Kidney (tissue), 14 donors: ENCODE measurements around the gene ACOT13. TPM values are rescaled to one million over a fixed set of nuclear protein-coding genes. Genes with fewer than 3 reads are reported as not detected.

Experiments
- DNase-seq, 5 donors: peaks; one replicate each; pipeline ENCODE4 v3.0.0-alpha.2; 2013 to 2020
- FAIRE-seq: peaks from 2 replicates; lab custom pipeline; 2012; peaks lifted over from hg19 to GRCh38; lab: Jason Lieb, UNC
- H3K27ac ChIP-seq, 2 donors: one replicate each; pipeline ENCODE4 v1.7.0; 2013; ENCODE audit warnings: low read depth in 2 of 2, low read length in 2 of 2, inconsistent platforms in 1 of 2
- H3K27me3 ChIP-seq: one replicate; pipeline ENCODE4 v1.7.1; 2013; ENCODE audit warnings: low read length, inconsistent platforms; ENCODE audit not compliant: control insufficient read depth, insufficient read depth
- H3K36me3 ChIP-seq, 3 donors: one replicate each; pipeline versions ENCODE4 v1.7.0 to v1.7.1; 2013; ENCODE audit warnings: low read length in 3 of 3, control low read depth in 1 of 3, inconsistent platforms in 1 of 3; ENCODE audit not compliant: insufficient read depth in 3 of 3, control insufficient read depth in 2 of 3
- H3K4me1 ChIP-seq, 3 donors: one replicate each; pipeline versions ENCODE4 v1.7.0 to v1.7.1; 2013; ENCODE audit warnings: low read length in 3 of 3, inconsistent platforms in 1 of 3, low read depth in 1 of 3; ENCODE audit not compliant: control insufficient read depth in 2 of 3, insufficient read depth in 2 of 3
- H3K4me3 ChIP-seq, 3 donors: one replicate each; pipeline versions ENCODE4 v1.7.0 to v1.8.1; 2013; ENCODE audit warnings: low read length in 3 of 3, control low read depth in 1 of 3, inconsistent platforms in 1 of 3
- H3K9ac ChIP-seq, 3 donors: one replicate each; pipeline versions ENCODE4 v1.7.0 to v1.7.1; 2013; ENCODE audit warnings: low read length in 3 of 3, control low read depth in 1 of 3, inconsistent platforms in 1 of 3
- H3K9me3 ChIP-seq, 3 donors: one replicate each; pipeline versions ENCODE4 v1.7.0 to v1.7.1; 2013; ENCODE audit warnings: low read length in 3 of 3, control low read depth in 1 of 3, inconsistent platforms in 1 of 3; ENCODE audit not compliant: control insufficient read depth in 2 of 3, insufficient read depth in 1 of 3
- intact Hi-C: fragments of 100-400 bp; cut with DNase I; formaldehyde crosslinking; loops from one replicate; pipeline ENCODE4 v1.11.1; 2022
- polyA plus RNA-seq: library from polyadenylated mRNA; stranded (reverse); fragments of 350-450 nt; fragmentation: Illumina TruSeq; extraction: RNeasy Lipid Tissue Mini Kit (QIAGEN cat#74804); gene quantifications from one replicate; pipeline ENCODE4 v1.2.3, GENCODE V29; 2014; ENCODE audit warnings: low read depth, low replicate concordance; ENCODE audit not compliant: insufficient read depth
- total RNA-seq: library from RNA; stranded (reverse); fragmentation: NEBNext Ultra II Directional; extraction: Animal tissue kit (Norgen Biotek cat#: 25700); gene quantifications from one replicate; pipeline ENCODE4 v1.2.1, GENCODE V29; 2021
- TF ChIP-seq, protein P1 (sequence below): IDR thresholded peaks from 3 replicates; pipeline ENCODE4 v1.5.1; 2012; ENCODE audit warnings: mild to moderate bottlenecking, moderate library complexity, borderline replicate concordance; ENCODE audit not compliant: insufficient read depth; ENCODE audit errors: extremely low read depth
- donor health status: control.
- donor health status: control.
- donor health status: control.
- donor health status: control.
- donor health status: control.
- donor health status: DM: yes; HTN: yes; CAD: no.
- donor health status: Normal renal cell carcinoma (clear cell type).

ACOT13 gene
- total and polyA plus RNA-seq, 2 donors from 2014 or later, result 15.3 to 109 TPM

DNA sequence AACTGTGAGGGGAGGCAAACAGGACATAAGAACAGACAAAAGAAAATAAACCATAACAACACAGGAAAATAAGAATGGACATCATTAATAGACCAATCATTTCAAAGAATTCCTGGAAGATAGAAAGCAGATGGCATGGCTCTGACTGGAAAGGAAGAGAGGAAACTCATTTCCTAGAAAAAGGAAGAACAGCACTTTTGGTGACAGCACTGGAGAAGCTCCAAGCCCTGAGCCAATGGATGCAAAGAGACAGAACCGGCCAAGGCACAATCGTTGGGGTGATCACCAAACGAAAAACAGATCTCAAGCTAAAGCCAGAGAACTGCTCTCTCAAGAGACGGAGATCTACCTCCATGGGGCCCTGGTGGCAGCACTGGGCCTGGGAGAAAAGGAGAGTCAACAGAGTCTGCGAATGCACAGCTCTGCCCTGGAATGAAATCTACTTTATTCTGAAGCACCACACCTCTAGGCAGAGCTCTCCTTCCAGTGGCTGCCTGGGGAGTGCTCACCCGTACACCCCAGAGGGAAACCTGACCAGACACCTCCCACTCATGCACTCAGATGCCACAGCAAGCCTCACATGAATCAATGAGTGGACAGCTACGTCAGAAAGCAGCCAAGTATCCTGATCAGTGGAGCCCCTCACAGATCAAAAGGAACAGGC lies 45.1 kb upstream of the ACOT13 start:
- H3K27me3 ChIP-seq, result no peaks in the 10 kb centered on the region
- TF ChIP-seq, protein P1, sequence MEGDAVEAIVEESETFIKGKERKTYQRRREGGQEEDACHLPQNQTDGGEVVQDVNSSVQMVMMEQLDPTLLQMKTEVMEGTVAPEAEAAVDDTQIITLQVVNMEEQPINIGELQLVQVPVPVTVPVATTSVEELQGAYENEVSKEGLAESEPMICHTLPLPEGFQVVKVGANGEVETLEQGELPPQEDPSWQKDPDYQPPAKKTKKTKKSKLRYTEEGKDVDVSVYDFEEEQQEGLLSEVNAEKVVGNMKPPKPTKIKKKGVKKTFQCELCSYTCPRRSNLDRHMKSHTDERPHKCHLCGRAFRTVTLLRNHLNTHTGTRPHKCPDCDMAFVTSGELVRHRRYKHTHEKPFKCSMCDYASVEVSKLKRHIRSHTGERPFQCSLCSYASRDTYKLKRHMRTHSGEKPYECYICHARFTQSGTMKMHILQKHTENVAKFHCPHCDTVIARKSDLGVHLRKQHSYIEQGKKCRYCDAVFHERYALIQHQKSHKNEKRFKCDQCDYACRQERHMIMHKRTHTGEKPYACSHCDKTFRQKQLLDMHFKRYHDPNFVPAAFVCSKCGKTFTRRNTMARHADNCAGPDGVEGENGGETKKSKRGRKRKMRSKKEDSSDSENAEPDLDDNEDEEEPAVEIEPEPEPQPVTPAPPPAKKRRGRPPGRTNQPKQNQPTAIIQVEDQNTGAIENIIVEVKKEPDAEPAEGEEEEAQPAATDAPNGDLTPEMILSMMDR, result no peak
- FAIRE-seq (no peak), DNase-seq (peak in 4 of 5 donors; percentile 42 to 75 (median 72))
- no peak overlapping the region for H3K27ac ChIP-seq
- no peaks in the 10 kb centered on the region for H3K4me1 ChIP-seq
- no peaks in the 10 kb centered on the region for H3K36me3 ChIP-seq
- no peaks in the 10 kb centered on the region for H3K9me3 ChIP-seq
- no peak overlapping the region for H3K4me3 ChIP-seq
- intact Hi-C loops, result no loop called here
- H3K9ac ChIP-seq, result no peak overlapping the region

DNA sequence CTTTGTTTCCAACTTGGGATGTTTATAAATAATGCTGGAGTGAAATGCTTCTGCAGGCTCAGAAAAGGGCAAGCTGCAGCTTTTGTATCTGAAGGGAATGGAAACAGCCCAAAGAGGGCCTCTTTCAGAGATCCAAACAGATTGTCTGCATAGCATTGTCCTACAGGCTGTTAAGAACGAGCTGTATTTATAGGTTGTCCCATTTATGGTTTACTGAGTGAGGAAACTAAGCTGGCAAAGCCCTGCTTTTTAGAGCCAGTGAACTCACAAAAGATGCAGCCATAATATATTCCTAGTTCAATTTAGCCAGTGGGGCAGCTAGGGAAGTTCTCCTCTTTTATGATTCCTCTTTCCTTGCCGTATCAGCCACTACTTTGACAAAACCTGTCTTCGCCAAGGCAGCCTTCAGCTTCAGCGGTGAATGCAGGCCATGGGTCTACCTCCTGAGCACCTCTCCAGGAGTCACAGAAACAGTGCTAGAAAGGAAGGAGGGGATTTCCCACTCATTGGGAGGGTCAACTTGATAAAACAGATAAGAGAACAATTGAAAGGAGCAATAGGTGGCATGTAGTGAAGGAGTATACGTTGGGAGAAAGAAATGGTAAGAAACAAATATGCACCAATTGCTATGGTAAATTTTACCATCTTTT lies 35.9 kb upstream of the ACOT13 start:
- H3K36me3 ChIP-seq, result no peaks in the 10 kb centered on the region
- no peaks in the 10 kb centered on the region for H3K4me1 ChIP-seq
- TF ChIP-seq, protein P1, result no peak
- FAIRE-seq (no peak), DNase-seq (peak in 1 of 5 donors; percentile 34)
- H3K9ac ChIP-seq, result no peak overlapping the region
- H3K9me3 ChIP-seq, result peaks cover 0 to 6% (median 0%) of the 10 kb centered on the region in 3 donors
- intact Hi-C loops, result no loop called here
- H3K4me3 ChIP-seq, result no peak overlapping the region
- no peaks in the 10 kb centered on the region for H3K27me3 ChIP-seq
- no peak overlapping the region for H3K27ac ChIP-seq

DNA sequence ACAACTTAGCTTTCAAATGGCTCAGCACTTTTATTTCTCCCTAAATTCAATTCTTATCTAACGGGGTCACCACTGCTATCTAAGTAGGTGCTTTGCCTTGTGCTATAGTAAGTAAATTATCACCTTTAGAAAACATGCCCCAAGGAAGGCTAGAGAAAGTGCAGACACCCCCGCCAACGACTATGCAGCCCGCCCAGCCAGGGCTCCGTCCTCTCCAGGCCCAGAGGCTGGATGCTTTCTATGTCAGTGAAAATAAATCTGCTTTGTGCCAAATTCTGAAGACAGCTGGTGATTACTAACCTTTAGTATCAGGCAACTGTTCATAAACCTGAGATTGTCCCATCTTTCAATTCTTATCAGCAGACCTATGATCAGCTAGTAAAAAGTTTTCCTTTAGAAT lies 35.2 kb upstream of the ACOT13 start:
- H3K4me1 ChIP-seq, result no peaks in the 10 kb centered on the region
- no peaks in the 10 kb centered on the region for H3K27me3 ChIP-seq
- no peak for DNase-seq
- H3K27ac ChIP-seq, result no peak overlapping the region
- TF ChIP-seq, protein P1, result no peak
- H3K4me3 ChIP-seq, result no peak overlapping the region
- FAIRE-seq, result no peak
- no peaks in the 10 kb centered on the region for H3K36me3 ChIP-seq
- intact Hi-C loops, result no loop called here
- H3K9ac ChIP-seq, result no peak overlapping the region
- peaks cover 0 to 6% (median 0%) of the 10 kb centered on the region in 3 donors for H3K9me3 ChIP-seq
